ENCODE measurements around the gene KCNK4. TPM values are rescaled to one million over a fixed set of nuclear protein-coding genes. Genes with fewer than 3 reads are reported as not detected.

KCNK4 gene
- total and polyA plus RNA-seq, 4 donors: not detected

DNA sequence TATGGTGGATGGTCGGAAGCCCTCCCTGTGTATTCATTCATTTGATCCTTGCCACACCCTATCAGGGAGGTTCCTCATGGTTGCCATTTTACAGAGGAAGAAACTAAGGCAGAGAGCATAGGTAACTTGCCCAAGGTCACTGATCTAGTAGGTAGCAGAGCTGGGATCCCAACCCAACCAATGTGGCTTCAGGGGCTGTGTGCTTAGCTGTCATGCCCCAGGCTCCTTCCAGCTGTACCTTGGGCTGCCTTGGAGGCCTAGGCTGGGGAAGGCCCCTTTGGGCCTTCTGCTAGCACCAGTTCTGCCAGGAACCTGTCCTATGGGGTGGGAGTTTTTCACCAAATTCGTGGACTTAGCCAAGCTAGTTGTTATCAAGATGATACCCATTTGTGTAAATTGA, 15.3 kb upstream of the KCNK4 start:
- DNase-seq (ENCODE audit: low spot score): no peak
- 88% methylated on average over 2 of the region's 2 CpGs for WGBS
- Histone ChIP-seq H3K9me3 (ENCODE audit: control insufficient read depth in 4 of 4, low read length in 3 of 4) (no peaks in the 10 kb centered on the region), H3K27ac (ENCODE audit: low read depth in 1 of 2, low read length in 2 of 2) (no peak overlapping the region), H3K4me3 (ENCODE audit: low read depth in 1 of 3, low read length in 3 of 3) (no peak overlapping the region), H3K9ac (ENCODE audit: low read depth in 1 of 2, low read length in 2 of 2) (no peak overlapping the region), H3K27me3 (ENCODE audit: control insufficient read depth in 4 of 4, insufficient read depth in 4 of 4, low read length in 3 of 4) (no peaks in the 10 kb centered on the region), H3K4me1 (ENCODE audit: control insufficient read depth in 4 of 4, insufficient read depth in 4 of 4, low read length in 3 of 4) (peaks cover 6 to 23% (median 13%) of the 10 kb centered on the region in 4 donors), H3K36me3 (ENCODE audit: control insufficient read depth in 4 of 4, insufficient read depth in 3 of 4, low read depth in 1 of 4, low read length in 3 of 4) (peaks cover 0 to 21% (median 7%) of the 10 kb centered on the region in 4 donors)
- TF ChIP-seq TAF1 (conservative IDR thresholded peaks at IDR 0.05) (no peak), HNF4A (conservative IDR thresholded peaks at IDR 0.05) (no peak), YY1 (IDR thresholded peaks at IDR 0.05) (no peak), HNF4G (IDR thresholded peaks at IDR 0.05) (no peak), RXRA (IDR thresholded peaks at IDR 0.05) (no peak), FOXA2 (IDR thresholded peaks at IDR 0.05) (no peak), EGR1 (IDR thresholded peaks at IDR 0.05; ENCODE audit: low read depth in 2 of 2) (no peak), JUND (IDR thresholded peaks at IDR 0.05) (no peak)
- TF ChIP-seq, protein P1, sequence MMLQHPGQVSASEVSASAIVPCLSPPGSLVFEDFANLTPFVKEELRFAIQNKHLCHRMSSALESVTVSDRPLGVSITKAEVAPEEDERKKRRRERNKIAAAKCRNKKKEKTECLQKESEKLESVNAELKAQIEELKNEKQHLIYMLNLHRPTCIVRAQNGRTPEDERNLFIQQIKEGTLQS (IDR thresholded peaks at IDR 0.05): no peak

DNA sequence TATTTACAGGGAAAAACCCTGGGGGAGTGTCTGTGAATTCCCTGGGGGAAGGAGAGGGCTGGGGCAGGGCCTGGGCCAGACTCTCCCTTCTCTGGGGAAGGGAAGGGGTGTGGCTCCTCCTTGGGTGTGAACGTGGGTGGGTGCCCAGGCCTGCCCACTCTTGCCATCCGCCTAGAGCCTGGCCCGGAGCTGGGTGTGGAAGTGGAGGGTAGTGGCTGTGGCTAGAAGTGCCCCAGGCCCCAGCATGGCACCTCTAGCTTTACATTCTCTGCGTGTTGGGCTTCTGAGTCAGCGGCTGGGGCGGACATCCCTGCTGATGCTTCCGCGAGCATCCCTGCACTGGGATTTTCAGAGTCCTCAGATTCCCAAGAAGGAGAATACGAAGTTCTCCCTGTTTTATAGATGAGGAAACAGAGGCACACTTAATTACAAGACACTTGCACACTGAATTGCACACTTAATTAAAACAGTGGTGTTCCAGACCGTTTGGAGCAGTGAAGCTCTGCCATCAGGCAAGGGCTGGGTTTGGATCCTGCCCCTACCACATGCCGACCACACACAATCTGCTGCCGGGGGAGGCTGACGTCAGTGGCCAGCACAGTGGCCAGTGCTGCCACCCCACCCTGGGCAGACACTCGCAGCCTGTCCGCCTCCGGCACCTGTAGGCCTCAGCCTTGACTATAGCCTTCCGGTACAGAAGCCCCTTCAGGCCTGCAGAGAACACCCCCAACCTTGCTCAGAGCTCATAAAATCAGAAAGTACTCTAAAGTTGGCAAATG, 14.3 kb upstream of the KCNK4 start:
- DNase-seq (ENCODE audit: low spot score): no peak
- Histone ChIP-seq H3K4me1 (ENCODE audit: control insufficient read depth in 4 of 4, insufficient read depth in 4 of 4, low read length in 3 of 4) (peaks cover 6 to 18% (median 11%) of the 10 kb centered on the region in 4 donors), H3K4me3 (ENCODE audit: low read depth in 1 of 3, low read length in 3 of 3) (no peak overlapping the region), H3K9ac (ENCODE audit: low read depth in 1 of 2, low read length in 2 of 2) (no peak overlapping the region), H3K27ac (ENCODE audit: low read depth in 1 of 2, low read length in 2 of 2) (no peak overlapping the region), H3K27me3 (ENCODE audit: control insufficient read depth in 4 of 4, insufficient read depth in 4 of 4, low read length in 3 of 4) (no peaks in the 10 kb centered on the region), H3K9me3 (ENCODE audit: control insufficient read depth in 4 of 4, low read length in 3 of 4) (no peaks in the 10 kb centered on the region), H3K36me3 (ENCODE audit: control insufficient read depth in 4 of 4, insufficient read depth in 3 of 4, low read depth in 1 of 4, low read length in 3 of 4) (peaks cover 0 to 21% (median 7%) of the 10 kb centered on the region in 4 donors)
- no peak for TF ChIP-seq GABPA (IDR thresholded peaks at IDR 0.05 in 1 of 2, conservative IDR thresholded peaks at IDR 0.05 in 1 of 2)
- no peak for TF ChIP-seq EGR1 (IDR thresholded peaks at IDR 0.05; ENCODE audit: low read depth in 2 of 2)
- no peak for TF ChIP-seq FOXA1 (IDR thresholded peaks at IDR 0.05)
- TF ChIP-seq HNF4A (conservative IDR thresholded peaks at IDR 0.05): no peak
- TF ChIP-seq SP1 (IDR thresholded peaks at IDR 0.05): no peak
- WGBS: 89% methylated on average over 17 of the region's 17 CpGs

DNA sequence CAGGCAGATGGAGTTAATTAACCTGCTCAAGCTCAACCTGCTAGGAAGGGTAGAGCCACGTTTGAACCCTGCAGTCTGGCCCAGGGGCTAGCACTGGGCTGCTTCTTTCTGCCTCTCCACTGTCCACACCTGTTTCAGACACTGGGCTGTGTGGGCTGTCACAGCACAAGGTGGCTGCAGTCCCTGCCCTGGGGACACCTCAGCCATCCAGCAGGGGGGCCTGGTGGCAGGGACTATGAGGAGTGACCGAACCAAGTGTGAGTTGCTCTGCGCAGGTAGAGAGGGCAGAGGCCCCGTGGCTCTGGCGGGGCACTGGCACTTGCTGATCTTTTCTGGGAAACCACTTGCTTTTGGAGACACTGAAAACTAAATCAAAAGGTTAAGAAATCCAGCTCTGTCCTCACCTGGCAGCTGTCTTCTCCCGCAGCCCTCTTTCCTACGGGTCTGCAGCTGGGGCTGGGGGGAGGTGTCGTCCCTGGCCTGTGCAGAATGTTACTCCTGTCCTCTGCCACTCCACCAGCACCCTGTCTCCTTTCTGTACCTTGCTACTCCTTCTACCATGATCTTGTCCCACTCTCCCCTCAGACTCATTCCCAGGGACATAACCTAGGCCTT, 12.4 kb upstream of the KCNK4 start:
- H3K9ac ChIP-seq (ENCODE audit: low read depth in 1 of 2, low read length in 2 of 2): no peak overlapping the region
- WGBS: 91% methylated on average over 8 of the region's 8 CpGs
- peaks cover 3 to 11% (median 6%) of the 10 kb centered on the region in 4 donors for H3K4me1 ChIP-seq (ENCODE audit: control insufficient read depth in 4 of 4, insufficient read depth in 4 of 4, low read length in 3 of 4)
- H3K4me3 ChIP-seq (ENCODE audit: low read depth in 1 of 3, low read length in 3 of 3): no peak overlapping the region
- no peak overlapping the region for H3K27ac ChIP-seq (ENCODE audit: low read depth in 1 of 2, low read length in 2 of 2)
- H3K27me3 ChIP-seq (ENCODE audit: control insufficient read depth in 4 of 4, insufficient read depth in 4 of 4, low read length in 3 of 4): no peaks in the 10 kb centered on the region
- DNase-seq (ENCODE audit: low spot score): no peak
- no peaks in the 10 kb centered on the region for H3K9me3 ChIP-seq (ENCODE audit: control insufficient read depth in 4 of 4, low read length in 3 of 4)
- H3K36me3 ChIP-seq (ENCODE audit: control insufficient read depth in 4 of 4, insufficient read depth in 3 of 4, low read depth in 1 of 4, low read length in 3 of 4): peaks cover 0 to 21% (median 9%) of the 10 kb centered on the region in 4 donors
- no peak for TF ChIP-seq HNF4A (conservative IDR thresholded peaks at IDR 0.05)
- TF ChIP-seq, protein P2, sequence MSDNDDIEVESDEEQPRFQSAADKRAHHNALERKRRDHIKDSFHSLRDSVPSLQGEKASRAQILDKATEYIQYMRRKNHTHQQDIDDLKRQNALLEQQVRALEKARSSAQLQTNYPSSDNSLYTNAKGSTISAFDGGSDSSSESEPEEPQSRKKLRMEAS (IDR thresholded peaks at IDR 0.05): no peak
- TF ChIP-seq, protein P3, sequence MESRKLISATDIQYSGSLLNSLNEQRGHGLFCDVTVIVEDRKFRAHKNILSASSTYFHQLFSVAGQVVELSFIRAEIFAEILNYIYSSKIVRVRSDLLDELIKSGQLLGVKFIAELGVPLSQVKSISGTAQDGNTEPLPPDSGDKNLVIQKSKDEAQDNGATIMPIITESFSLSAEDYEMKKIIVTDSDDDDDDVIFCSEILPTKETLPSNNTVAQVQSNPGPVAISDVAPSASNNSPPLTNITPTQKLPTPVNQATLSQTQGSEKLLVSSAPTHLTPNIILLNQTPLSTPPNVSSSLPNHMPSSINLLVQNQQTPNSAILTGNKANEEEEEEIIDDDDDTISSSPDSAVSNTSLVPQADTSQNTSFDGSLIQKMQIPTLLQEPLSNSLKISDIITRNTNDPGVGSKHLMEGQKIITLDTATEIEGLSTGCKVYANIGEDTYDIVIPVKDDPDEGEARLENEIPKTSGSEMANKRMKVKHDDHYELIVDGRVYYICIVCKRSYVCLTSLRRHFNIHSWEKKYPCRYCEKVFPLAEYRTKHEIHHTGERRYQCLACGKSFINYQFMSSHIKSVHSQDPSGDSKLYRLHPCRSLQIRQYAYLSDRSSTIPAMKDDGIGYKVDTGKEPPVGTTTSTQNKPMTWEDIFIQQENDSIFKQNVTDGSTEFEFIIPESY (IDR thresholded peaks at IDR 0.05): no peak
- TF ChIP-seq, protein P1 (IDR thresholded peaks at IDR 0.05): no peak
- TF ChIP-seq EGR1 (IDR thresholded peaks at IDR 0.05; ENCODE audit: low read depth in 2 of 2): no peak
- TF ChIP-seq FOXA1 (IDR thresholded peaks at IDR 0.05): no peak

All from liver (tissue), 9 donors.